GM06990 (cell line): Measurements from ENCODE around the gene ENDOU.
A peak's percentile ranks its signal among the peaks of the same experiment; 100 is the strongest.

ENCODE experiments used
- DNase-seq: peaks from one replicate; pipeline ENCODE4 v3.0.0-alpha.2; 2011; ENCODE audit not compliant: insufficient read length; ENCODE audit errors: extremely low read depth
- H3K27me3 ChIP-seq: replicated peaks from 2 replicates; pipeline ENCODE4 v1.6.0; 2011; ENCODE audit warnings: low read length; ENCODE audit not compliant: control insufficient read depth, insufficient read depth
- H3K36me3 ChIP-seq: 2 replicates; pipeline ENCODE4 v1.5.1; 2011; ENCODE audit warnings: low read length; ENCODE audit not compliant: control insufficient read depth, insufficient read depth
- H3K4me3 ChIP-seq: replicated peaks from 2 replicates; pipeline ENCODE4 v1.5.1; 2011; ENCODE audit warnings: low read depth, mild to moderate bottlenecking, control low read depth, low read length
- CTCF ChIP-seq: IDR thresholded peaks from 2 replicates; pipeline ENCODE4 v1.5.1; 2011; ENCODE audit warnings: low read length, control low read depth, mild to moderate bottlenecking, inconsistent platforms; ENCODE audit not compliant: insufficient read depth, poor library complexity, severe bottlenecking

Gene ENDOU

GRCh38 chr12:47725091-47725772 lies at the start of gene ENDOU:
ENDOU (minus strand) TSS chr12:47725490; CDS start chr12:47725413, 77 bp downstream.
- H3K4me3 ChIP-seq = no peak within 1 kb of the TSS; the same call in 1 of the 2 replicates
- no peak for DNase-seq
- TF ChIP-seq CTCF = no peak
- H3K36me3 ChIP-seq = peaks cover 2% of the 10 kb centered on the region
- H3K27me3 ChIP-seq = no peaks in the 10 kb centered on the region

DNA sequence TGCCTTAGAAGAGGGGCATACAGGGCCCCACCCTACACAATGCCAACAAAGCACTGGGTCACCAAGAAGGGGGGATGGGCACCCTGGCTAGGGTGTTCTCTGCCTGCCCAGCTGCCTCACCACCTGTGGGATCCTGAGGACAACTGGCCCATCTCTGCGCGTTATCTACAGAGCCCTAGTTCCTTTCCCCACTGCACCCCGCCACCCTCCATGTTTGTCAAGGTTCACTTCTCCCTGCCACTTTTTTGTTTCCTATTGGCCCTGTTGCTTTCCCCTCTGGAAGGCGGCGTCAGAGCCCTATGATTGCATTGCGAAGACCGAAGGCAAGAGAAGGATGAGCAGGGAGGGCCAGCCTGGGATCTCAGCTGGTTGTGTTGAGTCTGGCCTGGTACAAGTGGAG lies 49.4 kb upstream of the ENDOU start:
- Histone ChIP-seq H3K4me3 (no peak overlapping the region), H3K36me3 (no peaks in the 10 kb centered on the region), H3K27me3 (no peaks in the 10 kb centered on the region)
- no peak for DNase-seq
- no peak for TF ChIP-seq CTCF

GRCh38 chr12:47773858-47774580 lies 48.7 kb upstream of the ENDOU start:
- no peaks in the 10 kb centered on the region for H3K27me3 ChIP-seq
- no peak for DNase-seq
- no peak for TF ChIP-seq CTCF
- no peaks in the 10 kb centered on the region for H3K36me3 ChIP-seq
- H3K4me3 ChIP-seq = peak overlapping the region; percentile 61

DNA sequence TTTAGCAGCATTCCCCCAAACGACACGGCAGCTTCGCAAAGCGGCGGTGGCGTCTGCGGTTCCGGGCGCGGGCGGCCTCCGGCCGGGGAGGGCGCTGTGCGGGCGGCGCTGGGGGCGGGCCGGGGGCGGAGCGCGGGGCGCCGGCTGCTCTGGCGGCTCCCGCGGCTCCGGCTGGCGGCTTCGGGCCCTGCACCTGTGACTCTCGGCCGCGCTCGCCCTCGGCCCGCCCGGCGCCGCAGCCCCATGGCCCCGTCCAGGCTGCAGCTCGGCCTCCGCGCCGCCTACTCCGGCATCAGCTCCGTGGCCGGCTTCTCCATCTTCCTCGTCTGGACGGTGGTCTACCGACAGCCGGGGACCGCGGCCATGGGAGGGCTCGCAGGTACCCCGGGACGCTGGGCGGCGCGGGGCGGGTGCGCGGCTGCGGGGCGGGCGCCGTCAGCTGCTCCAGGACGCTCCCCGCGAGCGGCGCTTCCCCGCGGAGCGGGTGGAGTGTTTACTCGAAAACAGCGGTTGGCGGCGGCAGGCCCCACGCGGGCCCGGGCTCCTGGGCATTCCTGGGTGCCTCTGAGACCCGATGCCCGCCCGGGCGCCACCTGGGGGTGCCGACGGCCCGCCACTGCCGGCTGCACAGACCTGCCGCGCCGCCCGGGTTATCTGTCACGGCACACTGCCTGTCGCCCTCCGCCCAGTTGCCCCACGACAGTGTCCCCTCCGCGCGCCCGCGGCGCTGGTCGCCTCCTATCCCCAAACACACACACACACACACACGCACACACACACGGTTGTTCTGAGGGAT lies 48.0 kb upstream of the ENDOU start, which contains the start of gene SLC48A1:
TSS of gene SLC48A1 (plus strand) at position 177 of the 796 bp plus-strand sequence. CDS start at position 244, 67 bp downstream.
- H3K4me3 ChIP-seq = peak within 1 kb of the TSS; percentile 61
- no peaks in the 10 kb centered on the region for H3K36me3 ChIP-seq
- H3K27me3 ChIP-seq = no peaks in the 10 kb centered on the region; the same call in 1 of the 2 replicates
- DNase-seq = peak; percentile 80
- peak; percentile 24 for TF ChIP-seq CTCF

DNA sequence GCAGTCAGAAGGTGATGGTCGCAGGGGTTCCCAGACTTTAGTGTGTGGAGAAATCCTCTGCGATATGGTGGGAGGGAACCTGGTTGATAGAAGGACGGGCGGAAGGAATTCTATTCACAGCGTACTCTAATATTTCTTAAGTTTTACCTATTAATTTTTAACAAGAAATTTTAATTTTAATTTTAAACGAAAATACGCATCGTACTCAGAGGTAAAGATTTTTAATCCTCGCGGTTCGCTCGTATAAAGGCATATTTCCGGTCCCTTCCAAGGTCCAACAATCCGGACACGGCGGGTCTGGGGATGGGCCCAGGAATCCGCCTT lies 47.4 kb upstream of the ENDOU start:
- H3K27me3 ChIP-seq = no peaks in the 10 kb centered on the region; the same call in 1 of the 2 replicates
- no peak for DNase-seq
- no peak for TF ChIP-seq CTCF
- no peaks in the 10 kb centered on the region for H3K36me3 ChIP-seq
- peak overlapping the region; percentile 58 for H3K4me3 ChIP-seq
